ENCODE data around the gene KCNN3.

KCNN3 gene

DNA sequence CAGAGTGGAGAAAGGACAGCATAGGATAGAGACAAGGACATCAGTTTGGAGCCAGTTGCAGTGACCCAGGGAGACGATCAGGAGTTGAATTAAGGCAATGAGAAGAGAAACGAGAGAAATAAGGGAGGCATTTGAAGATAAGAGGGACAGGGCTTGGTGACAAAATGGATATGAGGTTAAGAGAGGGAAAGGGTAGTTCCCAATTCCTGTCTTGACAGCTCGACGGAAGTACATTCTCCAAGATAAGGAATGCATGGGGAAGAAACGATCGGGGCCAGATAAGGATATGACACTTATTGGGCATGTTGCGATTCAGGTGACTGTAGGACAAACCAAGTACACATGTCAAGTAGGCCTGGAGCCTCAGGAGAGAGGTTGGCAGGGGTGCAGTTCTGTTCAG is 18.7 kb upstream of the KCNN3 start:
- Mint-ChIP-seq H3K27ac (no peak overlapping the region), H3K36me3 (ENCODE audit: low read depth) (no peaks in the 10 kb centered on the region), H3K9me3 (no peaks in the 10 kb centered on the region), H3K4me3 (no peak overlapping the region), H3K27me3 (ENCODE audit: low read depth) (peaks cover 14% of the 10 kb centered on the region), H3K4me1 (ENCODE audit: low read depth) (peaks cover 24% of the 10 kb centered on the region)
- DNase-seq (ENCODE audit: low spot score) = no peak

DNA sequence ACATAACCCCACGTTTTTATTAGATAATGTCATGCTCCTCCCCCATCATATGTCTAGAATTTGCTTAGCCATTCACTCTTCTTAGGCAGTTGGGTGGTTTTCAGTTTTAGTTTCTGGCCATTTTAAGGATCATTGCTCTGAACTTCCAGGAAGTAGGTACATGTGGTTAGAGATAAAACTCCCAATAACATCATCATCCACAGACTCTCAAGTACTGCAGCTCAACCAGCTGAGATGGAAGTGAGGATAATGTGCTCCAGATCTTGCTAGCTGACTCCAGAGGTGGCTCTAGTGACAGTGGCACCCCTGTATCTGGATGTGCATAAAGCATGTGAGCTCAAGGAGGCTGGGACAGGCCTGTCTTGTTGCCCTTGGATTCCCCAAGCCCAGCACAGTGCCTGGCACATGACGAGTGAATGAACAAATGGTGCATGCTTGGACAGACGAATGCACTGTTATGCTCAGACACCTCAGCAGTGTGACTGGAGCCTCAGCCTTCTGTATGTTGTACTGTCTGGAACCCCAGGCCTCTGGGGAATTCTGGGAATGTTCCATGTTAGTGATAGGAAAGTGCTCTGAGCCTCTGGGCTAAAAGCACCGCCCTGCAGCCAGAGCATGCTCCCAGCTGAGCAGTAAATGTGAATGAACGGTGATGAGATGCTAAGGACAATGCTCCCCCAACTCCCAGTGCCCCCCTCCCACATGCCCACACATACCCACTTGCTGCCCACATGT is 16.4 kb upstream of the KCNN3 start:
- H3K4me1 Mint-ChIP-seq (ENCODE audit: low read depth) = peaks cover 24% of the 10 kb centered on the region
- H3K9me3 Mint-ChIP-seq = no peaks in the 10 kb centered on the region
- no peaks in the 10 kb centered on the region for H3K36me3 Mint-ChIP-seq (ENCODE audit: low read depth)
- peaks cover 5% of the 10 kb centered on the region for H3K27me3 Mint-ChIP-seq (ENCODE audit: low read depth)
- H3K27ac Mint-ChIP-seq = peak overlapping the region; percentile 3
- DNase-seq (ENCODE audit: low spot score) = peak; percentile 12
- peak overlapping the region; percentile 21 for H3K4me3 Mint-ChIP-seq

DNA sequence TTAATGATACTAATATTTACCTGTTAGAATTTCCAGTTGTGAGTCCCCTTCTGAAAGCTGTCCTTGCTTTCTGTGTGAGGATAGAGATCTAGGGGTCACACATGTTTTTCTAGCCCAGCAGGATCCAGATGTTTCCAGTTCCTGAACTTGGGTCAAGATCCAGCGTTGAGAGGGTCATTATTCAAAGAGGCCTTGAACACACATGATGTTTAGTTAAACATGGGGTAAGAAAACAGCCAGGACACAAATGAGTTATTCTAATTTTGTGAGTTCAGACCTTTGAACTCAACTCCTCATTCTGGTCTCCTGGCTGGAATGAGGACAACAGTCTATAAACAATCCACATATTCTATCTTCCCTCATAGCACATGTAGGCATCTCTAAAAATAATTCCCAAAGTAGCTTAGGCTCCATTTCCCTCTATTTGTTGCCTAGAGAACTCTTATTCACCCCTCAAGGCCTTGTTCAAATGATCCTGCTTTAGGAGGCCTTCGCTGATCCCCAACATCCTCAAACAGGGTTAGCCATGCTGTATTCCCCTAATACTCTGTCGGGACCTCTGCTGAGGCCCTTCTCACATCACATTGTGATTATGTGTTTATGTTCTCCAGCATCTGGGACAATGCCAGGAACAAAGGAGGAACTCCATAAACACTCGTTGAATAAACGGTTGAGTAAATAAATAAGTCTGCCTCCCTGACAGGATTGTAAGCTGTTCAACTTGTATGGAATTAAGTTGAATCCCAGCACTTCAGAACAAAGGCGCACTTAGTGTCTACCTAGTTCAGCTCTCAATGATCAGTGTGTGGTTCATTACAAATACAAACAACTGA is 15.0 kb upstream of the KCNN3 start:
- Mint-ChIP-seq H3K9me3 (no peaks in the 10 kb centered on the region), H3K27ac (no peak overlapping the region), H3K36me3 (ENCODE audit: low read depth) (no peaks in the 10 kb centered on the region), H3K27me3 (ENCODE audit: low read depth) (no peaks in the 10 kb centered on the region), H3K4me1 (ENCODE audit: low read depth) (peaks cover 23% of the 10 kb centered on the region), H3K4me3 (no peak overlapping the region)
- DNase-seq (ENCODE audit: low spot score) = no peak

DNA sequence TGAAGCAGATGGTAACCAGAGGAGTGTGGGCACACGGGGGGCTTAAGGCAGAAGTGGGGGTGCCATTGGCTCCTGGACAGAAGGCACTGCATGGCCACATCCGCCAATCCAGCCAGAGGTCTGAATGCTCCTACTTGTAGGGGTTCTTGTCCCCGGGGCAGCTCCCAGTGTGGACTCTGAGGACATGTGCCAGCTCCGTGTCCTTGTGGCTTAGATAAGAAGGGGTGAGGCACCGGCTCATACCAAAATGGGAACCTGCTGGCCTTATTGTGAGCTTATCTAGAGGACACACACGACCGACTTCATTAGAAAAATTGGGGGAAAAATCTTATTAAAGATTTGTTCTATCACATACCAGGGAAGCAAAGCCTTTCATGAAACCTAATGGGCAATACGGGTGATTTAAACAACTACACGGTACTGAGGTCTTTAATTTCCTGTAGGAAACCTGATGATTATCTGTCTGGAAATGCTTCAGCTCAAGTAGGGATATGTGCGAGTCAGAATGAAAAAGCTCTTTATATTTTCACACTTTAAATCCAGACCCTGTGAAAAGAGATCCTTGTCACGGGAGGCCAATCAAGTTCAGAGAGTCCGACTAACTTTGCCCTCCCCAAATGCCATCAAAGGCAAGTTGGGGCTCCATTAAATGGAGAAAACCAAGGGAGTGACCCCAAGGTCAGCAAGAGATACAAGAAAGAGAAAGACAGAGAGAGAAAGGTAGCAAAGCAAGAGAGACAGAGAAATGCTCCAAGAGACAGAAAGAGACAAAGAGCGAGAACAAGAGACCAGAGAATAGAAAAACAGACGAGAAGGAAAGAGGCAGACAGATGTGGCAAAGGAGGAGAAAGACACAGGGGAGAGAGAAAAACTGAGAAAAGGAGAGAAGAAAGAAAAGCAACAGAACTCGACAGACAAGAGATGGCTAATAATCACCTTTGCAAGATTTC is 14.1 kb upstream of the KCNN3 start:
- DNase-seq (ENCODE audit: low spot score) = no peak

DNA sequence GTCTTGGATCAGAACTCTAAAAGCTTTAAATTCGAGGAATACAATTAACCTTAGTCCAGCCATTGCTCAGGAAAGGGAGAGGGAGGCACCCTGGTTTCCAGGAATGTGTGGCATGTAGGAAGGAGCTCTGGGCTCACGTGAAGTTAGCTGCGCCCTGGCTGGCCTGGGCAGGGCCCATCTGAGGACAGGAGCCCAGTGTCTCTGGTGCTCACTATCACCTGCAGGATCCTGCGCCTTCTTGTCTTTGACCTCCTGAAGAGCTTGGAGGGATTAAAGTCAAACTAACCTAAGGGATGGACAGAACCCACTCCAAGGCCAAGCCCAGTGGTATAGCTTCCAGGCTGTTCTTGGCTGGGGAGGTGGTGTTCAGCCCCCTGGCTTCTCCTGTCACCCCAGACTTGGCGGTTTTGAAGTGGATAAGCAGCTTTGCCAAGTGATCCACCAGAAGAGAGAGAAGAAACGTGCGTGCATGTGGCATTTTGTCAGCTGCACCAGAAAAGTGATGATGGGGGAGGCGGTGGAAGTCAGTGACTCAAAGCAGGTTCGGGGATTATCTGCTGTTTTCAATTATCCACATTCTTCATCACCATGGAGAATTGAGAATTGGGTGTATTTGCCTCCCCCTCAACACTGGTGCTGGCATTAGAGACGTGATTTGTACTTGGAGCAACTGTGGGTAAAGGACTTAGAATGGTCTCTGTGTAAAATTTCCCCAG is 11.9 kb upstream of the KCNN3 start:
- DNase-seq (ENCODE audit: low spot score) = no peak
- Mint-ChIP-seq H3K4me1 (ENCODE audit: low read depth) (peaks cover 20% of the 10 kb centered on the region), H3K9me3 (no peaks in the 10 kb centered on the region), H3K36me3 (ENCODE audit: low read depth) (no peaks in the 10 kb centered on the region), H3K27me3 (ENCODE audit: low read depth) (no peaks in the 10 kb centered on the region), H3K27ac (no peak overlapping the region), H3K4me3 (no peak overlapping the region)

More for the DNA sequence above, 14.1 kb upstream of the KCNN3 start:
- Mint-ChIP-seq H3K9me3 (no peaks in the 10 kb centered on the region), H3K4me3 (no peak overlapping the region), H3K36me3 (ENCODE audit: low read depth) (no peaks in the 10 kb centered on the region), H3K27ac (no peak overlapping the region), H3K27me3 (ENCODE audit: low read depth) (no peaks in the 10 kb centered on the region), H3K4me1 (ENCODE audit: low read depth) (peaks cover 23% of the 10 kb centered on the region)

DNA sequence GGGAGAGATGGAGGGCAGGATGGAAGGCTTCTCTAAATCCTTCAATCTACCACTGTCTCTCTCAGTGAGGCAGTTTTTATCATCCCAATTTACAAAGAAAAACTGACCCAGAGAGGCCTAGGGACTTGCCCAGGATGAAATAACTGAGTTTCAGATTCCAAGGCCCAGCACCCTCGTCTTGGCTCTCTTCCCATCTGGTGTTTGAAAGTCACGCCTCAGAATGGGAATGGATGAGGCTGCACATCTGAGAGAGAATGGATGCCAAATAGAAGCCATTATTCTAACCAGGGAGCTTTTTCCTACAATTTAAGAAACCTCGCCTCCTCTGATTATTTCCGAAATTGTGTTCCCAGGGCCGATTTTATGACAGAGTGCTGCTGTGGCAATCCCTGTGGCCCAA is 10.6 kb upstream of the KCNN3 start:
- Mint-ChIP-seq H3K36me3 (ENCODE audit: low read depth) (no peaks in the 10 kb centered on the region), H3K4me1 (ENCODE audit: low read depth) (peaks cover 7% of the 10 kb centered on the region), H3K4me3 (no peak overlapping the region), H3K27ac (no peak overlapping the region), H3K27me3 (ENCODE audit: low read depth) (no peaks in the 10 kb centered on the region), H3K9me3 (no peaks in the 10 kb centered on the region)
- DNase-seq (ENCODE audit: low spot score) = no peak

DNA sequence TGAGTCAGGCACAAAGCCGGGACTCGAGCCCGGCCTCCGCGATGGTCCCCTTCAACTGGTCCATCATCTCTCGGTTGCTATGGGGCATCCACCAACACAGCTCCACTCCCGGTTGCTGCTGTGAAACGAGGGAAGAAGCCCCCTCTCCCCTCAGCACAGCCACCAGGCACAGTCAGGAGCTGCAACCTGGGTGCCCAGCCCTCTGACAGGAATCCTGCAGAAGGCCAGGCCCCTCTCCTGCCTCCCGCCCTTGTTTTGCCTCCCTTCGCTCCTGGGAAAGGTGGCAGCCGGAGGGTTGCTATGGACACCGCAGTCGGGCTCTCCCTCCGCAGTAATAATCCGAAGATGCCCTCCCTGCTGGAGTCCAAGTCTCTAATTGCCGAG is 8.9 kb upstream of the KCNN3 start:
- Mint-ChIP-seq H3K9me3 (no peaks in the 10 kb centered on the region), H3K27ac (no peak overlapping the region), H3K36me3 (ENCODE audit: low read depth) (no peaks in the 10 kb centered on the region), H3K27me3 (ENCODE audit: low read depth) (peaks cover 3% of the 10 kb centered on the region), H3K4me3 (no peak overlapping the region), H3K4me1 (ENCODE audit: low read depth) (peaks cover 5% of the 10 kb centered on the region)
- no peak for DNase-seq (ENCODE audit: low spot score)

DNA sequence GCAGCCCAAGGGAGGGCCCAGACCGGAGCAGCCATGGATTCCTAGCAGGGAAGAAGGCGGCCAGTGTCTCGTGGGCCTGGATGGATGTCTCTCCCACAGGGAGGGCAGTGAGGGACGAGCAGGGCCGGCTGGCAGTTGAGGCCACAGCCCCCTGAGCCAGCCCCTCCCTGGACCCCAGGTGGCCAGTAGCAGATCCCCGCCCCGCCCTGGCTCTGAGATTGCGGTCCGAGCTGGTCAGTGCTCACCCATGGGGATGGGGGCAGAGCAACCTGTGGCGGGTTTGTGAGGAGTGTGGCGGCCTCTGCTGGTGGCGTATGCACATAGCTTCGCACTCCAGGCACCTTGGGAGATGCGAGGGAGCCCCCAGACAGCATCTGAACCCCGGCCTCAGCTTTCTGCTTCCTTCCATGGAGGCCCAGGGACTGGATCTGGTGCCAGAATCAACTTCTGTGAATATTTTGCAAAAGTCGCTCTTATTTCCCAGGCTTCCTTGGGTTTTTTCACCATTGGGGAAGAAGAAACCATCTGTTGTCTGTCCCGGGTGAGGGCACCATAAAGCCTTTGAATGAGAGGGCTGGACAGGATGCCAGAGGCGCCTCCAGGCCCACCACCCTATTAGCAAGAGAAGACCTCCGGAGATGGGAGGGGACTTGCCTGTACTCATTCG is 8.4 kb upstream of the KCNN3 start:
- Mint-ChIP-seq H3K27ac (no peak overlapping the region), H3K27me3 (ENCODE audit: low read depth) (peaks cover 3% of the 10 kb centered on the region), H3K36me3 (ENCODE audit: low read depth) (no peaks in the 10 kb centered on the region), H3K9me3 (no peaks in the 10 kb centered on the region), H3K4me1 (ENCODE audit: low read depth) (peaks cover 5% of the 10 kb centered on the region), H3K4me3 (no peak overlapping the region)
- DNase-seq (ENCODE audit: low spot score) = peak; percentile 64

DNA sequence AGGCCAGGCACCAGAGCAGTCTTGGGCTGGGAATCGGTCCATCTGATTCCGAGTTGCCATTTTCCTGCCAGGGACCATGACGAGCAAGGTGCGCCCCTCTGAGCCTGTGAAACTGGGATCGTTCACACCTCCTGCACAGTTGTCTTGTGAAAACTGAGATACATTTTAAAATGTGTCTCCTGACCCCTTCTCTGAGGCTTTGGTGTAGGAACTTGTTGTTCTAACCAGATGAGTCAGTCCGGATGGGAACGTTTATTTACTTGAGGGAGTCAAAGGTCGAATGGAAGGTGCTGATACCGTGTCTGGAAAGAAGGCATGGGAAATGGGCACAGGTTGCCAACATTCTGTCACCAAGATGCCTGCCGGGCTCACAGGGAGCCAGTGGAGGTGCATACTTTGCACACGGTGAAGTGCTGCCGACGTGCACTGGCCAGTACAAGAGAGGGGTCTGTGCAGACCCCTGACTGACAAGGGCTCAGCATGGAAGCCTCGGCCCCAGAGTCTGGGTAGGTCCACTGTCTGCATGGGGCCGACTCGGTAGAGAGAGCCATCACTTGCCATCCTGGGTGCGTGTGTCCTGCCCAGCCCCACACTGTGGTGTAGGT is 7.4 kb upstream of the KCNN3 start:
- Mint-ChIP-seq H3K4me1 (ENCODE audit: low read depth) (peaks cover 5% of the 10 kb centered on the region), H3K27ac (no peak overlapping the region), H3K9me3 (no peaks in the 10 kb centered on the region), H3K4me3 (no peak overlapping the region), H3K27me3 (ENCODE audit: low read depth) (peaks cover 3% of the 10 kb centered on the region), H3K36me3 (ENCODE audit: low read depth) (no peaks in the 10 kb centered on the region)
- DNase-seq (ENCODE audit: low spot score) = no peak

DNA sequence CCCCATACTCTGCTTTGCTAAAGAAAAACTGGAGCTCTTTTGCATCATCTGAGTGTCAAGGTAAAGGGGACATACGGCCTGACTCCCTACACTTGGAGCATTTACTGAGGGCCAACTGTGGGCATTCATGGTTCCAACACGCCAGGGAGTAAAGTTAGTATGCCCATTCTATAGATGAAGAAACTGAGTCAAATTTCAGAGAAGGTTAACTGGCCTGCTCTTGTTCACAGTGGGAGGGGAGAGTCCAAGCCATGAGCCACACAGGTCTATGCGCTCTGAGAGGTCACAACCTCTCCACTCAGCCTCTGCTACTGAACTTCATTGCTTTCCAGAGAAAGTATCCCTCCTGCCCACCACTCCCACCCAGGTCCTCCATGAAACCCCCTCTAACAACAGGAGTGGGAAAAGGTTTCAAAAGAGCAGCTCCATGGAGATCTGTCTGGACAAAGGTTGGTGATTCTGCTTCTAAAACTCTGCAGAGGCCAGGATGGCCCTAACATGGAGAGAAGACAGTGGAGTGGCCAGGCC is 6.8 kb upstream of the KCNN3 start:
- no peak overlapping the region for H3K27ac Mint-ChIP-seq
- DNase-seq (ENCODE audit: low spot score) = no peak
- H3K9me3 Mint-ChIP-seq = no peaks in the 10 kb centered on the region
- H3K4me3 Mint-ChIP-seq = no peak overlapping the region
- H3K36me3 Mint-ChIP-seq (ENCODE audit: low read depth) = no peaks in the 10 kb centered on the region
- peaks cover 5% of the 10 kb centered on the region for H3K4me1 Mint-ChIP-seq (ENCODE audit: low read depth)
- peaks cover 3% of the 10 kb centered on the region for H3K27me3 Mint-ChIP-seq (ENCODE audit: low read depth)

DNA sequence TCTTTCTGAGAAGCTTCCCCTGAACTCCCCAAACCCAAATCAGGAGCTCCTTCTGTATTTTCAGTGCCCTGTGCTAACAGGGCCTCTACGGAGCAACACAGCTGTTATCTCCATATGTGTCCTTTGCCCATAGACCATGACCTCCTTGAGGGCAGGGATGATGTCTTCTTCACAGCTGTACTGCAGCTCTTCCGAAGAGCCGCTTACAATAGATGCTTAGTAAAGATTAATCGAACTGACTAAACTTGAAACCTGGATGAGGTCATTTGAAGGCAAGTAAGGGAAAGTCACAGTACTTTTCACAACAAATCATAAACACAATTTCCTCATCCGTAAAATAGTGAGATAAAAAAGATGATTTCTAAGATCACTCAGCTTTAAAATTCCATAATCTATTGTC is 4.4 kb upstream of the KCNN3 start:
- Mint-ChIP-seq H3K9me3 (no peaks in the 10 kb centered on the region), H3K27me3 (ENCODE audit: low read depth) (peaks cover 11% of the 10 kb centered on the region), H3K4me3 (no peak overlapping the region), H3K36me3 (ENCODE audit: low read depth) (no peaks in the 10 kb centered on the region), H3K4me1 (ENCODE audit: low read depth) (peaks cover 14% of the 10 kb centered on the region), H3K27ac (no peak overlapping the region)
- DNase-seq (ENCODE audit: low spot score) = no peak

DNA sequence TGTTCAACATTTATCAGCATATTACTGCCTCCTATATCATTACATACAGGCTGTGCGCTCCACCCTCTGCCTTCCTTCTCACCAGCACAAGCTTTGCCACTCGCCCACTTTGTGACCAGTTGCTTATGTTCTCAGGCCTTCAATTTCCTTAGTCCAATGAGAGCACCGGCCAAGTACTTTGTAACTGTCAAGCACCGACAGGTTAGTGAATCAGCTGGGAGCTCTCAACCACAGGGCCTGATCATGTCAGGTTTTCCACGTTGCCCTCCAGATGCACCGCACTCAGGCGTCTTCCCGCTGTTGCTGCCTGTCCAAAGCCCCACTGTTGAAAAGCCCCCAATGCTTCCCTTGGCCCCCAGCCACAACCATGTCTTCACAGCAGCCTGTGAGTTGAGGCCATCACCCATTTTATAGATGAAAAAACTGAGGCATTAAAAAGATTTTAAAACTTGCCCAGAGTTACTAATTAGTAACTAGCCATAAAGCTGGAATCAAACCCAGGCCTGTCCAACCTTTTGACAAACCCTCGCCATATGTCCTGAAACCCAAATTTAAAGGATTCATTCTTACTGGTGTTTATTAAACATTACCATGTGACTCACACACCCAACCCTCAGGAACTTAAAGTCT is 3.4 kb upstream of the KCNN3 start:
- Mint-ChIP-seq H3K27ac (no peak overlapping the region), H3K36me3 (ENCODE audit: low read depth) (no peaks in the 10 kb centered on the region), H3K27me3 (ENCODE audit: low read depth) (peaks cover 21% of the 10 kb centered on the region), H3K4me1 (ENCODE audit: low read depth) (peaks cover 15% of the 10 kb centered on the region), H3K4me3 (no peak overlapping the region), H3K9me3 (no peaks in the 10 kb centered on the region)
- no peak for DNase-seq (ENCODE audit: low spot score)

Data from T-helper 2 cell treated with Interferon-gamma antibody and Interleukin-4, amounts not matched to agents 5 μg/mL and 100 μg/mL, for 36 hours (primary cell).